Measurements from ENCODE around the gene BOD1.

- TF ChIP-seq CTCF (IDR thresholded peaks at IDR 0.05) = peak; percentile 78
- TF ChIP-seq EZH2phosphoT487 (IDR thresholded peaks at IDR 0.05) = no peak
- TF ChIP-seq EZH2 (IDR thresholded peaks at IDR 0.05) = no peak
These were observed 2.6 kb upstream of the BOD1 start for GRCh38 chr5:173618927-173619519.

All from neural progenitor cell (in vitro differentiated cells).